GM19467 (cell line): ENCODE measurements around the gene TMEM218.
"Not testable (repeated sequence)": the region's sequence is repeated elsewhere in the genome, so short reads cannot be mapped to it uniquely, and the experiment has no call there.

Experiments used
- ATAC-seq: cut with Tn5 transposase; IDR thresholded peaks from one replicate; pipeline ENCODE4 v1.9.1; 2021; ENCODE audit warnings: mild to moderate bottlenecking, moderate library complexity; ENCODE audit not compliant: unreplicated experiment

TMEM218 gene

DNA sequence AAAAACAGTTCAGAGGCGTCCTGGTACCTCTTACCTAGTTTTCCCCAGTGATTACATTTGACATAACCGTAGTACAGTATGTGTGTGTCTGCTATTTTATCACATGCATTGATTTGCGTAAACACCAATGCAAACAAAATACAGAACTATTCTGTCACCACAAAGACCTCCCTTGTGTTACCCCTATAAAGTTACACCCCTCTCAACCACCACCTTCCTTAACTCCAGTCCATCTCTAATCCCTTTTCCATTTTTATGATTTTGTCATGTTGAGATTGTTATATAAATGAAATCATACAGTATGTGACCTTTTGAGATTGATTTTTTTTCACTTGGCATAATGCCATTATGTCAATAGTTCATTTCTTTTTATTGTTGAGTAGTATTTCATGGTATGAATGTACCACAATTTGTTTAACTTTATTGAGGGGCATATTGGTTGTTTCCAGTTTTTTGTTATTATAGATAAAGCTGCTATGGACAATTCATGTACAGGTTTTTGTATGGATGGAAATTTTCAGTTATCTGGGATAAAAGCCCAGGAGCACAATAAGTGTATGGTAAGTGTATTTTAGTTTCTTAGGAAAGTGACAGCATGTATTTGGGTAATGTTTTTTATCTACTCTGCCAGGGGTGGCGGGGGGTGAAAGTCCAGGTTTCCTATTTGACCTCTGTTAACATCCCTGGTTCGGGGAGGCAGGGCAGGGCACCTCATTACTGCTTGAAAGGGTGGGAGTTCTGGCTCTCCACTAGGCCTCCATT, 54.3 kb downstream of the TMEM218 start:
- no peak for ATAC-seq

DNA sequence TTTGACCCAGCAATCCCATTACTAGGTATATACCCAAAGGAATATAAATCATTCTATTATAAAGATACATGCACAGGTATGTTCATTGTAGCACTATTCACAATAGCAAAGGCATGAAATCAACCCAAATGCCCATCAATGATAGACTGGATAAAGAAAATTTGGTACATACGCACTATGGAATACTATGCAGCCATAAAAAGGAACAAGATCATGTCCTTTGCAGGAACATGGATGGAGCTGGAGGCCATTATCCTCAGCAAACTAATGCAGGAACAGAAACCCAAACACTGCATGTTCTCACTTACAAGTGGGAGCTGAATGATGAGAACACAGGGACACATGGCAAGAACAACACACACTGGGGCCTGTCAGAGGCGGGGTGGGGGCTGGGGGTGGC, 55.3 kb downstream of the TMEM218 start:
- ATAC-seq: not testable (repeated sequence)

DNA sequence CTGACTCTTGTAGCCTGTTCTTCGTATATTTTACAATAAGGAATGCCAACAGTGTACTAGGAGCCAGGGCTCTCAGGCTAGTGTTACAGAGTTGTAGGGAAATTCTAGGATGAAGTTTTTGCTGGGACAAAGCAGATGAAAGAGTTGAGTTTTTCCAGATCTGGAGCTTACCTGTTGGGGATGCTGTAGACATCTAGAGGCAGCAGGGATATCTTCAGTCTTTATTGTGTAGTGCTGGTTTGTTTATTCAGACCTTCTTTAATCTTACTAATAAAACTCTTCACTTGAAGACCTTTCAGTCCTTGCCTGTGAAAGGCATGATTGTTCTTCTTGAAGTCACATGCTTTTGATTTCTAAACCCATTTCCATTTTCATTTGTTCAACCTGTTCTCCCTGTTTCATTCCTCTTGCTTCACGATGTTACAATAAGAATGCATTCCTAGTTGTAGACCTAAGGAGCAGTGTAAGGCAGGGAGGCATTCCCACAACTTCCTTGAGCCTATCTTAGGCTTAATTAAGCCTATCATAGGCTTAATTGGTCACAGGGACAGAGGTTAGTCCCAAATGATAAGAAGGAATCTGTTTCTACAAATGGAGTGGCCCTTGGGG, 56.2 kb downstream of the TMEM218 start:
- ATAC-seq: no peak

DNA sequence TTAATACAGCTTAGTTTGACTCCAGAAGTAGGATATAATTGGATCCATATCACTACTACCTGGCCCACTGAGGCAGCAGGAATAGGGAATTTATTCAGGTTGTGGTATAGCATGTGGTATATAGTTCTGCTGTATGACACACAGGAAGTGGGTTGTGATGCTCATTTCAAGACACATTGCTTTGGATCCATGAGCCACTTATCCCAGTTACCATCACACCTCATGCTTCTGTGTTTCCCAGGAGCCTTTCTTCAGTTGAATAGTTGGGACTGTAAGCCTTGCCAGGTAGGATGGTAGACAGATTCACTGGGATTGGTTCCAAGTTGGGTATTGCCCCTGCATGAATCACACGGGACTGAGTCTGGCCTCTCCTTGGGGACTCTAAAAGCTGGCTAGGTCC, 58.3 kb downstream of the TMEM218 start:
- no peak for ATAC-seq

DNA sequence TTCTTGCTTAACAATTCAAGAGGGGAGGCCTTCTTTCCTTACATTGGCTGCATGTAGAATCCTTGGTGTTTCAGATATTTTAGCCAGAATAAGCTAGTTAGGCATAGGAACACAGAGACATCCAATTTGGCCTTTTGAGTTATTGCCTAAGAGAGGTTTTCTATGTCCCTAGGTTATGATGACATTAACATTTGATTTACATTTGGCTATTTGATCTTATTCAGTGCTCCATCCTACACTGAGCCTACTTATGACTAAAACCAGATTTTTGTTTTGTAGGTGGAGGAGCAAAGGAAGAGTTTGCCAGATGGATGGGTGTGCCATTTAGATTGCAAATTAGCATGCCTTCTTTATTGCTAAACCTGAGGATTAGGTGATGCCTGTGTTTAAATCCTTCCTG, 59.4 kb downstream of the TMEM218 start:
- no peak for ATAC-seq

DNA sequence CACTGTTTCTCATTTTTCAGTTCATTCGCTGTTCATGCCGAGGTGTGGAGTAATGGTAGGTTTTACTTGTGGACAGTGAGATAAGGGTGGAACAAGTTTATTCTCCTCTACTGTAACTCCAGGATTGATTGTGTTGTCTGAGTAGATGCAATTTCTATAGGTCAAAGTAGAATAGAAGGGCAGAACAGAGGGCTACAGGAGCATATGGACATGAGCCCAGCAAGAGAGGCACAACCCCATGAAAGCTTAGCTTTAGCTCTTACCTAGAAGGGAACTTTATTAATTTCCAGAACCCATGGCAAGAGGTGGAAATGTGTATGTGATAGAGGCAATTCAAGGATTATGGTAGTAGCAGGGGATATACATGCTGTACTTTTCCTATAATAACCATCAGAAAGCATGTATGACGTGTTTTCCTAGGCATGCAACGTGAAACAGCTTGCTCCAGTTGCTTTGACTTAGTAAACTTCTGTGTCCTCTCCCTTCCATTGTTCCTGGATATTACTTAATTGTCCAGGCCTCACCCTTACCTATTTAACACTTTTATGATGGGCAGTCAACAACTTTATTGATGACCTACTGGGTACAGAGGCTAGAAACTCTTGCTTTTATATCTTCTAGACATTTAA, 62.1 kb downstream of the TMEM218 start:
- ATAC-seq: no peak
